Tibial nerve (tissue), 4 donors: ENCODE results near the gene NLRP5. TPM values are rescaled to one million over a fixed set of nuclear protein-coding genes. Genes with fewer than 3 reads are reported as not detected.

Experiments
- DNase-seq, 2 donors: peaks; one replicate each; pipeline ENCODE4 v3.0.0-alpha.2; 2019; ENCODE audit warnings: low spot score in 2 of 2
- H3K27ac ChIP-seq, 4 donors: fragments of 200-600 bp; sonication (generic) in 3 of 4; one replicate each; pipeline ENCODE4 v1.5.1; 2017 to 2019; ENCODE audit warnings: mild to moderate bottlenecking in 1 of 4
- H3K27me3 ChIP-seq, 2 donors: fragments of 200-600 bp; sonication (generic) in 1 of 2; one replicate each; pipeline versions ENCODE4 v1.5.1 to v1.6.0; 2017 to 2019
- H3K36me3 ChIP-seq, 3 donors: fragments of 200-600 bp; sonication (generic); one replicate each; pipeline ENCODE4 v1.5.1; 2018 to 2019
- H3K4me1 ChIP-seq, 4 donors: fragments of 200-600 bp; sonication (generic) in 3 of 4; one replicate each; pipeline ENCODE4 v1.5.1; 2017 to 2019
- H3K4me3 ChIP-seq, 4 donors: fragments of 200-600 bp; sonication (generic) in 3 of 4; one replicate each; pipeline ENCODE4 v1.5.1; 2017 to 2019; ENCODE audit warnings: mild to moderate bottlenecking in 1 of 4, moderate library complexity in 1 of 4
- H3K9me3 ChIP-seq, 4 donors: fragments of 200-600 bp; sonication (generic) in 3 of 4; one replicate each; pipeline ENCODE4 v1.5.1; 2017 to 2019
- CTCF ChIP-seq, 5 experiments: fragments of 200-600 bp in 3 of 5; fragments of 450-650 bp in 2 of 5; sonication (generic) in 3 of 5; IDR thresholded peaks; one replicate each; pipeline ENCODE4 v1.5.1; 2016 to 2019; ENCODE audit warnings: antibody characterized with exemption in 5 of 5, mild to moderate bottlenecking in 3 of 5, moderate library complexity in 2 of 5
- EP300 ChIP-seq, 2 donors: sonication (generic); formaldehyde crosslinking; IDR thresholded peaks; one replicate each; pipeline ENCODE4 v1.6.1; 2017; ENCODE audit warnings: antibody characterized with exemption in 2 of 2, mild to moderate bottlenecking in 1 of 2
- POLR2A ChIP-seq, 2 donors: fragments of 450-650 bp; IDR thresholded peaks; one replicate each; pipeline ENCODE4 v1.6.1; 2017; ENCODE audit warnings: antibody characterized with exemption in 2 of 2, mild to moderate bottlenecking in 2 of 2, moderate library complexity in 2 of 2
- WGBS, 2 donors: methylation state at CpG; one replicate each; pipeline ENCODE4 v1.1.5; 2018; 5-methylcytosine and 5-hydroxymethylcytosine counted together
- total RNA-seq, 4 donors: library from RNA; depleted of rRNA; stranded (reverse); fragments of >200 nt; gene quantifications; one replicate each; pipeline ENCODE4 v1.1.0, GENCODE V29; 2016

The NLRP5 gene
- total RNA-seq, 4 donors from 2014 or later = not detected

DNA sequence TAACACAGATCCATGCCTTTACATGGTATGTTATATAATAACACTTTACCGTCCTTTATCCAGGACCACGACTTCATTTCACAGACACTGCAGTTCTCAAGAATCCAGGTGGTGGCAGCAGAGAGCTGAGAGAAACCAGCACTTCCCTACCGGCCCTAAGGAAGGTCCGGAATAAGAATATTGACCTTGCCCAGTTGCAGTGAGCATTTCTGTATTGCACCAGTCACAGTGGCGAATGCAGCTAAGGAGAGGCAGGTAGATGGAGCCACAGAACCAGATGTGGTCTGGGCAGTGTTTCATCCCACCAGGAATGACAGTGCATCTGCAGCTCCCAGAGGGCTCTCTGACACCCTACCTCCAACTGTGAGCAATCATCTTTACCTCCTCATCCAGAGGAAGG is 89.9 kb downstream of the NLRP5 start:
- peak in 1 of 2 donors; percentile 78 for DNase-seq
- peaks cover 0 to 3% of the 10 kb centered on the region in 2 donors for H3K27me3 ChIP-seq
- no peaks in the 10 kb centered on the region for H3K9me3 ChIP-seq
- H3K4me1 ChIP-seq = peaks cover 0 to 10% (median 3%) of the 10 kb centered on the region in 4 donors
- 8 to 10% methylated on average over 5 of the region's 5 CpGs for WGBS, 2 donors
- peak; percentile 66 to 77 (median 70) for TF ChIP-seq CTCF (IDR thresholded peaks at IDR 0.05)
- no peak for TF ChIP-seq POLR2A (IDR thresholded peaks at IDR 0.05)
- no peak overlapping the region for H3K4me3 ChIP-seq
- H3K36me3 ChIP-seq = no peaks in the 10 kb centered on the region
- no peak overlapping the region for H3K27ac ChIP-seq

DNA sequence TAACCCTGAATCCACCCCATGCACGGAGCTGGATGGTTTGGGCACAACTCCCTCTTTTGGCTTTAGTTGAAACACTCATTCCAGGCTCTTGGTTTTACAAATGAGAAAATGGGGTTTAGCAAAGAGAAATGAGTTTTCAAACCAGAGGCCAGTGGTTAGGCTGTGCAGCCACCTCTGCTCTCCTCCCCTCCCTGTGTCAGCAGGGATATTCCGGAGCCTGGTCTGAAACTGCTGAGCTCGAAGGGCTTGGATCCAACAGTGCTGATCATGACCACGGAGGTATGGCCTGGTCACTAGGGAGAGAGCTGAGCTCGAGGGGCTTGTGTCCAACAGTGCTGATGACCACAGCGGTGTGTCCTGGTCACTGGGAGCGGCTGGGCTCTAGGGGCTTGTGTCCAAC is 93.0 kb downstream of the NLRP5 start:
- no peaks in the 10 kb centered on the region for H3K9me3 ChIP-seq
- WGBS, 2 donors = 49 to 52% methylated on average over 4 of the region's 7 CpGs
- peaks cover 0 to 12% (median 5%) of the 10 kb centered on the region in 4 donors for H3K4me1 ChIP-seq
- no peak for TF ChIP-seq EP300 (IDR thresholded peaks at IDR 0.05)
- no peak for TF ChIP-seq POLR2A (IDR thresholded peaks at IDR 0.05)
- no peak for TF ChIP-seq CTCF (IDR thresholded peaks at IDR 0.05)
- no peak overlapping the region for H3K4me3 ChIP-seq
- no peak overlapping the region for H3K27ac ChIP-seq
- H3K36me3 ChIP-seq = no peaks in the 10 kb centered on the region
- DNase-seq = no peak
- peaks cover 0 to 3% of the 10 kb centered on the region in 2 donors for H3K27me3 ChIP-seq

GRCh38 chr19:56080669-56081401 is 94.3 kb downstream of the NLRP5 start:
- WGBS, 2 donors = 2% methylated on average over 25 to 29 of the region's 36 CpGs
- Histone ChIP-seq H3K4me1 (peaks cover 0 to 17% (median 5%) of the 10 kb centered on the region in 4 donors), H3K27ac (no peak overlapping the region), H3K9me3 (no peaks in the 10 kb centered on the region), H3K4me3 (peak overlapping the region in 3 of 4 donors; percentile 36 to 41 (median 40)), H3K36me3 (peaks cover 0 to 5% (median 0%) of the 10 kb centered on the region in 3 donors), H3K27me3 (peaks cover 0 to 3% of the 10 kb centered on the region in 2 donors)
- peak; percentile 57 to 75 for DNase-seq
- TF ChIP-seq EP300 (IDR thresholded peaks at IDR 0.05) (no peak), CTCF (IDR thresholded peaks at IDR 0.05) (peak; percentile 33 to 57 (median 40)), POLR2A (IDR thresholded peaks at IDR 0.05) (no peak)

GRCh38 chr19:56083668-56084067 is 97.1 kb downstream of the NLRP5 start:
- H3K27ac ChIP-seq = no peak overlapping the region
- peaks cover 0 to 29% (median 3%) of the 10 kb centered on the region in 3 donors for H3K36me3 ChIP-seq
- peaks cover 0 to 22% (median 5%) of the 10 kb centered on the region in 4 donors for H3K4me1 ChIP-seq
- no peak overlapping the region for H3K4me3 ChIP-seq
- 60 to 77% methylated on average over 9 of the region's 9 CpGs for WGBS, 2 donors
- DNase-seq = no peak
- TF ChIP-seq EP300 (IDR thresholded peaks at IDR 0.05) (no peak), CTCF (IDR thresholded peaks at IDR 0.05) (no peak), POLR2A (IDR thresholded peaks at IDR 0.05) (no peak)
- peaks cover 0 to 3% of the 10 kb centered on the region in 2 donors for H3K27me3 ChIP-seq
- no peaks in the 10 kb centered on the region for H3K9me3 ChIP-seq

DNA sequence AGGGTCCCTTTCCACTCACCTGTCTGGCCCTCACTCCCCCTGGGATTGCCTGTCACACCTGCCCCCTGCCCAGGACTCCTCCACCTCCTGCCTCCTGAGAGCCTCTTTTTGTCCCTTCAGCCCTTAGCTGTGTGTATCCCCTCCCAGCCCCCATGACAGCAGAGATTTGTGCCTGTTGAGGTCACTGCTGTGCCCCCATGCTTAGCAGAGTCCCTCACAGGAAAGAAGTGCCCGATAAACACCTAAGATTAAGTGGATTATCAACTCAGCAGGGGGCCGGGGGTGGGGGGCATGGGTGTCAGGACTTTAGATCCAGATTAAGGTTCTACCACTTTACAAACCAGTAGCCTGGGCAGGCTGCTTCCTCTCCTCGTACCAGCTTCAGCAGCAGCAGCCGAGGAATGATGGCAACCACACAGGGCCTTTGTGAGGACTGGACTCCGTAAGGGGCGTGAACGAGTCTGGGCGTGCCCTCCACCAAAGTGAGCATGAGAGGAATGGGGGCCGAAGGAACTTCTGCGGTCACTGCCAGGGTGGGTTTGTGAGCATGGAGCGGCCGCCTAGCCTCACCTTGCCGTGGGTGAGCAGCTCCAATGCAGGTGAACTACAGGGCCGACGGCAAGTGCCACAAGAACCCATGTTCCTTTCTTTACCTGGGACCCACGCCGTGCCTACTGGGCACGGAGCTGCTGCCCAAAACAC is 98.4 kb downstream of the NLRP5 start:
- Histone ChIP-seq H3K27ac (no peak overlapping the region), H3K36me3 (peaks cover 0 to 39% (median 5%) of the 10 kb centered on the region in 3 donors), H3K9me3 (no peaks in the 10 kb centered on the region), H3K4me1 (peaks cover 0 to 26% (median 5%) of the 10 kb centered on the region in 4 donors), H3K4me3 (no peak overlapping the region), H3K27me3 (peaks cover 0 to 3% of the 10 kb centered on the region in 2 donors)
- no peak for TF ChIP-seq EP300 (IDR thresholded peaks at IDR 0.05)
- TF ChIP-seq POLR2A (IDR thresholded peaks at IDR 0.05) = no peak
- TF ChIP-seq CTCF (IDR thresholded peaks at IDR 0.05) = no peak
- 59 to 73% methylated on average over 17 to 18 of the region's 18 CpGs for WGBS, 2 donors
- DNase-seq = no peak
